Measurements from ENCODE around the gene EXOSC3. TPM values are rescaled to one million over a fixed set of nuclear protein-coding genes. Genes with fewer than 3 reads are reported as not detected.
"Not testable (repeated sequence)": the region's sequence is repeated elsewhere in the genome, so short reads cannot be mapped to it uniquely, and the experiment has no call there.

EXOSC3 gene
- polyA plus RNA-seq, 1 donor (not counting 4 experiments of a cell fraction or from before 2014, with no cell fraction given), result 48.8 TPM

GRCh38 chr9:37769995-37770394 is 14.9 kb downstream of the EXOSC3 start:
- DNase-seq (ENCODE audit: low read depth, low spot score), result no peak
- Histone ChIP-seq H3K27me3 (ENCODE audit: control insufficient read depth, extremely low read depth, insufficient read depth, low read length) (no peaks in the 10 kb centered on the region), H4K20me1 (ENCODE audit: control insufficient read depth, extremely low read depth, insufficient read depth, low read length) (no peaks in the 10 kb centered on the region), H3K9ac (ENCODE audit: control insufficient read depth, extremely low read depth, insufficient read depth, low read length) (no peak overlapping the region), H3K4me2 (ENCODE audit: control insufficient read depth, extremely low read depth, insufficient read depth, low read depth, low read length) (no peak overlapping the region), H3K36me3 (ENCODE audit: control insufficient read depth in 2 of 2, extremely low read depth in 1 of 2, insufficient read depth in 2 of 2, low read length in 2 of 2) (peaks cover 7 to 9% of the 10 kb centered on the region in 2 experiments), H3K27ac (ENCODE audit: control insufficient read depth, insufficient read depth, low read length) (no peak overlapping the region), H3K79me2 (ENCODE audit: control insufficient read depth, insufficient read depth, low read length) (no peaks in the 10 kb centered on the region), H3K4me3 (ENCODE audit: control insufficient read depth in 2 of 3, extremely low read depth in 1 of 3, insufficient read depth in 2 of 3, low read depth in 1 of 3, low read length in 3 of 3) (no peak overlapping the region), H3K4me1 (ENCODE audit: control insufficient read depth, extremely low read depth, insufficient read depth, low read length) (no peaks in the 10 kb centered on the region), H3K9me1 (ENCODE audit: control insufficient read depth, extremely low read depth, insufficient read depth, low read length) (peaks cover 2% of the 10 kb centered on the region), H2AFZ (ENCODE audit: control insufficient read depth, low read length) (no peak overlapping the region), H3K9me3 (ENCODE audit: control insufficient read depth, low read depth, low read length) (no peaks in the 10 kb centered on the region)
- dilution Hi-C loops (cut with MboI; ENCODE audit: extremely low pct_ligation_motif_present, low sequenced_read_pairs), result no loop called here
- FAIRE-seq, result no peak
- TF ChIP-seq EZH2 (IDR thresholded peaks at IDR 0.05; ENCODE audit: low read length), result no peak
- TF ChIP-seq, protein P1, sequence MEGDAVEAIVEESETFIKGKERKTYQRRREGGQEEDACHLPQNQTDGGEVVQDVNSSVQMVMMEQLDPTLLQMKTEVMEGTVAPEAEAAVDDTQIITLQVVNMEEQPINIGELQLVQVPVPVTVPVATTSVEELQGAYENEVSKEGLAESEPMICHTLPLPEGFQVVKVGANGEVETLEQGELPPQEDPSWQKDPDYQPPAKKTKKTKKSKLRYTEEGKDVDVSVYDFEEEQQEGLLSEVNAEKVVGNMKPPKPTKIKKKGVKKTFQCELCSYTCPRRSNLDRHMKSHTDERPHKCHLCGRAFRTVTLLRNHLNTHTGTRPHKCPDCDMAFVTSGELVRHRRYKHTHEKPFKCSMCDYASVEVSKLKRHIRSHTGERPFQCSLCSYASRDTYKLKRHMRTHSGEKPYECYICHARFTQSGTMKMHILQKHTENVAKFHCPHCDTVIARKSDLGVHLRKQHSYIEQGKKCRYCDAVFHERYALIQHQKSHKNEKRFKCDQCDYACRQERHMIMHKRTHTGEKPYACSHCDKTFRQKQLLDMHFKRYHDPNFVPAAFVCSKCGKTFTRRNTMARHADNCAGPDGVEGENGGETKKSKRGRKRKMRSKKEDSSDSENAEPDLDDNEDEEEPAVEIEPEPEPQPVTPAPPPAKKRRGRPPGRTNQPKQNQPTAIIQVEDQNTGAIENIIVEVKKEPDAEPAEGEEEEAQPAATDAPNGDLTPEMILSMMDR (optimal IDR thresholded peaks at IDR 0.05 in 1 of 3, IDR thresholded peaks at IDR 0.05 in 1 of 3, conservative IDR thresholded peaks at IDR 0.05 in 1 of 3; ENCODE audit: extremely low read depth in 1 of 3, insufficient read depth in 2 of 3, low read length in 3 of 3), result no peak

DNA sequence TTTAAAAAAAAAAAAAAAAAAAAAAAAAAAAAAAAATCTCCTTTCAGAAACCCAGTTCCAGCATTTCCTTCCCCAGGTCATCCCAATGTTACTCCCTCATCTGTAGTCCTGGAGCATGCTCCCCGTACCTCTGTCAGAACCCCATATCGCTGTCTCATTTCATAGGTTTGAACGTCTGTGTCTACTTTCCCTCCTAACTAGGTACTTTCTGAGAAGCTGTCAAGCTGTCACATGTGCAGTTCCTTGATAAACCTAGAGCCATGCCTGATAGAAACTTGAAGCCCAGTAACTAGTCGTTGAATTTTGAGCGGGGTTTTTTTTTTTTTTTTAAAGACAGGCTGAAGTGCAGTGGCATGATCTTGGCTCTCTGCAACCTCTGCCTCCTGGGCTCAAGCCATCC is 15.6 kb downstream of the EXOSC3 start:
- H3K36me3 ChIP-seq (ENCODE audit: control insufficient read depth in 2 of 2, extremely low read depth in 1 of 2, insufficient read depth in 2 of 2, low read length in 2 of 2), result peaks cover 6 to 7% of the 10 kb centered on the region in 2 experiments

DNA sequence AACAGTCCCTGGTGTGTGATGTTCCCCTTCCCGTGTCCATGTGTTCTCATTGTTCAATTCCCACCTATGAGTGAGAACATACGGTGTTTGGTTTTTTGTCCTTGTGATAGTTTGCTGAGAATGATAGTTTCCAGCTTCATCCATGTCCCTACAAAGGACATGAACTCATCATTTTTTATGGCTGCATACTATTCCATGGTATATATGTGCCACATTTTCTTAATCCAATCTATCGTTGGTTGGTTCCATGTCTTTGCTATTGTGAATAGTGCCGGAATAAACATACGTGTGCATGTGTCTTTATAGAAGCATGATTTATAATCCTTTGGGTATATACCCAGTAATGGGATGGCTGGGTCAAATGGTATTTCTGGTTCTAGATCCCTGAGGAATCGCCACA is 19.6 kb downstream of the EXOSC3 start:
- H3K4me2 ChIP-seq (ENCODE audit: control insufficient read depth, extremely low read depth, insufficient read depth, low read depth, low read length); H3K27ac ChIP-seq (ENCODE audit: control insufficient read depth, insufficient read depth, low read length); H3K9me3 ChIP-seq (ENCODE audit: control insufficient read depth, low read depth, low read length); H3K9ac ChIP-seq (ENCODE audit: control insufficient read depth, extremely low read depth, insufficient read depth, low read length); H2AFZ ChIP-seq (ENCODE audit: control insufficient read depth, low read length); dilution Hi-C loops (cut with MboI; ENCODE audit: extremely low pct_ligation_motif_present, low sequenced_read_pairs); H4K20me1 ChIP-seq (ENCODE audit: control insufficient read depth, extremely low read depth, insufficient read depth, low read length); H3K27me3 ChIP-seq (ENCODE audit: control insufficient read depth, extremely low read depth, insufficient read depth, low read length); H3K9me1 ChIP-seq (ENCODE audit: control insufficient read depth, extremely low read depth, insufficient read depth, low read length); H3K4me1 ChIP-seq (ENCODE audit: control insufficient read depth, extremely low read depth, insufficient read depth, low read length); FAIRE-seq; H3K4me3 ChIP-seq (ENCODE audit: control insufficient read depth in 2 of 3, extremely low read depth in 1 of 3, insufficient read depth in 2 of 3, low read depth in 1 of 3, low read length in 3 of 3); H3K36me3 ChIP-seq (ENCODE audit: control insufficient read depth in 2 of 2, extremely low read depth in 1 of 2, insufficient read depth in 2 of 2, low read length in 2 of 2); DNase-seq (ENCODE audit: low read depth, low spot score); H3K79me2 ChIP-seq (ENCODE audit: control insufficient read depth, insufficient read depth, low read length): not testable (repeated sequence)

More for the DNA sequence above, 15.6 kb downstream of the EXOSC3 start:
- H4K20me1 ChIP-seq (ENCODE audit: control insufficient read depth, extremely low read depth, insufficient read depth, low read length), result no peaks in the 10 kb centered on the region
- H3K4me3 ChIP-seq (ENCODE audit: control insufficient read depth in 2 of 3, extremely low read depth in 1 of 3, insufficient read depth in 2 of 3, low read depth in 1 of 3, low read length in 3 of 3), result no peak overlapping the region
- no peak for DNase-seq (ENCODE audit: low read depth, low spot score)
- H3K27ac ChIP-seq (ENCODE audit: control insufficient read depth, insufficient read depth, low read length), result no peak overlapping the region
- H3K27me3 ChIP-seq (ENCODE audit: control insufficient read depth, extremely low read depth, insufficient read depth, low read length), result no peaks in the 10 kb centered on the region
- no peaks in the 10 kb centered on the region for H3K9me3 ChIP-seq (ENCODE audit: control insufficient read depth, low read depth, low read length)
- dilution Hi-C loops (cut with MboI; ENCODE audit: extremely low pct_ligation_motif_present, low sequenced_read_pairs), result no loop called here
- no peaks in the 10 kb centered on the region for H3K4me1 ChIP-seq (ENCODE audit: control insufficient read depth, extremely low read depth, insufficient read depth, low read length)
- no peak for FAIRE-seq
- H2AFZ ChIP-seq (ENCODE audit: control insufficient read depth, low read length), result no peak overlapping the region
- no peak overlapping the region for H3K4me2 ChIP-seq (ENCODE audit: control insufficient read depth, extremely low read depth, insufficient read depth, low read depth, low read length)
- H3K9me1 ChIP-seq (ENCODE audit: control insufficient read depth, extremely low read depth, insufficient read depth, low read length), result peaks cover 2% of the 10 kb centered on the region
- no peak for TF ChIP-seq EZH2 (IDR thresholded peaks at IDR 0.05; ENCODE audit: low read length)
- TF ChIP-seq, protein P1 (optimal IDR thresholded peaks at IDR 0.05 in 1 of 3, IDR thresholded peaks at IDR 0.05 in 1 of 3, conservative IDR thresholded peaks at IDR 0.05 in 1 of 3; ENCODE audit: extremely low read depth in 1 of 3, insufficient read depth in 2 of 3, low read length in 3 of 3), result no peak
- no peaks in the 10 kb centered on the region for H3K79me2 ChIP-seq (ENCODE audit: control insufficient read depth, insufficient read depth, low read length)
- no peak overlapping the region for H3K9ac ChIP-seq (ENCODE audit: control insufficient read depth, extremely low read depth, insufficient read depth, low read length)

Measured in keratinocyte (primary cell).